ENCODE measurements around the gene NEB.

NEB gene

DNA sequence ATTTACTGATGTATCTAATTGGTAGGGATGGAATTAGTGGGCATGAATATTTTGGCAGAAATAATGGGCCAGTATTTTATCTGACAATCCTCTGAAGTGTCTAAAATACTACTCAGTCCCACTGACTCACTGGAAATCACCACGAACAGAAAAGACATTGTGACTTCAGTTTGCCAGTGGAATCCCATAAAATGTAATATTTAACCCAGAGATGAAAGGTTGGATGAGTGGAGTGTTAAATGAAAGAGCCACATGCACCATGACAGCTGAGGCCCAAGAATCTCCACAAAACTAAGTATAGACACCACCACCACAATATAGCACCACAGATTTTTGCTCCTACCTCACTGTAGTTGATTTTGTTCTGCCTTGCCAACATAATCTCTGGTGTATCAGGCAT, 103.9 kb downstream of the NEB start:
- Histone ChIP-seq H3K4me1 (ENCODE audit: control insufficient read depth in 1 of 2, insufficient read depth in 1 of 2, low read depth in 1 of 2, low read length in 1 of 2) (no peaks in the 10 kb centered on the region), H3K36me3 (no peaks in the 10 kb centered on the region), H3K27ac (no peak overlapping the region), H3K9me3 (no peaks in the 10 kb centered on the region), H3K27me3 (no peaks in the 10 kb centered on the region), H3K4me3 (ENCODE audit: low read depth in 1 of 2, low read length in 1 of 2) (no peak overlapping the region)
- TF ChIP-seq CTCF (IDR thresholded peaks at IDR 0.05) = no peak

- Histone ChIP-seq H3K27ac (no peak overlapping the region), H3K4me1 (ENCODE audit: control insufficient read depth in 1 of 2, insufficient read depth in 1 of 2, low read depth in 1 of 2, low read length in 1 of 2) (no peaks in the 10 kb centered on the region), H3K27me3 (no peaks in the 10 kb centered on the region), H3K4me3 (ENCODE audit: low read depth in 1 of 2, low read length in 1 of 2) (no peak overlapping the region), H3K9me3 (no peaks in the 10 kb centered on the region), H3K36me3 (no peaks in the 10 kb centered on the region)
- no peak for TF ChIP-seq CTCF (IDR thresholded peaks at IDR 0.05)
These were observed 106.9 kb downstream of the NEB start for GRCh38 chr2:151627353-151627752.

- no peaks in the 10 kb centered on the region for H3K4me1 ChIP-seq (ENCODE audit: control insufficient read depth in 1 of 2, insufficient read depth in 1 of 2, low read depth in 1 of 2, low read length in 1 of 2)
- no peak for TF ChIP-seq CTCF (IDR thresholded peaks at IDR 0.05)
- H3K27ac ChIP-seq = no peak overlapping the region
- no peaks in the 10 kb centered on the region for H3K36me3 ChIP-seq
- H3K9me3 ChIP-seq = no peaks in the 10 kb centered on the region
- H3K4me3 ChIP-seq (ENCODE audit: low read depth in 1 of 2, low read length in 1 of 2) = no peak overlapping the region
- H3K27me3 ChIP-seq = no peaks in the 10 kb centered on the region
These were observed 110.0 kb downstream of the NEB start for GRCh38 chr2:151624271-151624670.

- Histone ChIP-seq H3K27ac (no peak overlapping the region), H3K27me3 (no peaks in the 10 kb centered on the region), H3K9me3 (no peaks in the 10 kb centered on the region), H3K4me1 (ENCODE audit: control insufficient read depth in 1 of 2, insufficient read depth in 1 of 2, low read depth in 1 of 2, low read length in 1 of 2) (no peaks in the 10 kb centered on the region), H3K4me3 (ENCODE audit: low read depth in 1 of 2, low read length in 1 of 2) (no peak overlapping the region), H3K36me3 (no peaks in the 10 kb centered on the region)
- no peak for TF ChIP-seq CTCF (IDR thresholded peaks at IDR 0.05)
These were observed 110.6 kb downstream of the NEB start for GRCh38 chr2:151623631-151624030.

DNA sequence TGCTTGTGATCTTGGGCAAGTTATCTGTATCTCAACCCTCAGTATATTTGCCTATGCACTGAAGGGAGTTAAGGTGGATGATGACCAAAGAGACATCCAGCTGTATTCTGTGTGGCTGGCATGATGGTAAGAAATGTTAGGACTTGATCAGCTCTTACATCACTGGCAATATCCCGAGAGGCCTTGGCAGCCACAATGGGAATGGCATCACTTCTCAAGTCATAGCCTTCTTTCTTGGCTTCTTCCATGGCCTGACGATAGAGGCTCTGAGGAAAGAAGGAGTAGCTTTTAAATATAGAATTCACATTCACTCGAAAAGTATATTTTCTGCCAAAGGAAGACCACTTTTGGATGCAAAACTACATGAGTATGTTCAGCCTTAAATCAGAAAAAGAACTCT, 113.5 kb downstream of the NEB start:
- H3K4me3 ChIP-seq (ENCODE audit: low read depth in 1 of 2, low read length in 1 of 2) = no peak overlapping the region
- no peaks in the 10 kb centered on the region for H3K4me1 ChIP-seq (ENCODE audit: control insufficient read depth in 1 of 2, insufficient read depth in 1 of 2, low read depth in 1 of 2, low read length in 1 of 2)
- no peaks in the 10 kb centered on the region for H3K9me3 ChIP-seq
- H3K36me3 ChIP-seq = no peaks in the 10 kb centered on the region
- no peaks in the 10 kb centered on the region for H3K27me3 ChIP-seq
- TF ChIP-seq CTCF (IDR thresholded peaks at IDR 0.05) = no peak
- H3K27ac ChIP-seq = no peak overlapping the region
